ENCODE data around the gene RXRA.

GRCh38 chr9:134357631-134358025 is 31.4 kb downstream of the RXRA start:
- TF ChIP-seq CTCF (IDR thresholded peaks at IDR 0.05): no peak
- TF ChIP-seq POLR2A (IDR thresholded peaks at IDR 0.05): no peak
